ENCODE data around the gene IFNA5.

DNA sequence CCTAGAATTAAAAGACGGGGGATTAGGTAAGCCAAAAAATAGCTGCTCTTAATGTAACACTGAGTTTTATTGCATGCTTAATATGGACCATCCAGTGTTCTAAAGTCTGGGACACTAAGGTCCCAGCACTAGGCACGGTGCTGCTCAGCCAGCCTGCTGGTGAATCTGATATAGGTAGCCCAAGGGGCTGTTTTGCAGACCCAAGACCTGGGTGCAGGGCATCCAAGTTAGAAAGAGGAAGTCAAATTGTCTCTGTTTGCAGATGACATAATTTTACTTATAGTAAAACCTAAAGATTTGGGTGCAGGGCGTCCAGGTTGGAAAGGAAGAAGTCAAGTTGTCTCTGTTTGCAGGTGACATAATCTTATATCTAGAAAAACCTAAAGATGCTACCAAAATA lies 17.8 kb downstream of the IFNA5 start:
- TF ChIP-seq, protein P1, sequence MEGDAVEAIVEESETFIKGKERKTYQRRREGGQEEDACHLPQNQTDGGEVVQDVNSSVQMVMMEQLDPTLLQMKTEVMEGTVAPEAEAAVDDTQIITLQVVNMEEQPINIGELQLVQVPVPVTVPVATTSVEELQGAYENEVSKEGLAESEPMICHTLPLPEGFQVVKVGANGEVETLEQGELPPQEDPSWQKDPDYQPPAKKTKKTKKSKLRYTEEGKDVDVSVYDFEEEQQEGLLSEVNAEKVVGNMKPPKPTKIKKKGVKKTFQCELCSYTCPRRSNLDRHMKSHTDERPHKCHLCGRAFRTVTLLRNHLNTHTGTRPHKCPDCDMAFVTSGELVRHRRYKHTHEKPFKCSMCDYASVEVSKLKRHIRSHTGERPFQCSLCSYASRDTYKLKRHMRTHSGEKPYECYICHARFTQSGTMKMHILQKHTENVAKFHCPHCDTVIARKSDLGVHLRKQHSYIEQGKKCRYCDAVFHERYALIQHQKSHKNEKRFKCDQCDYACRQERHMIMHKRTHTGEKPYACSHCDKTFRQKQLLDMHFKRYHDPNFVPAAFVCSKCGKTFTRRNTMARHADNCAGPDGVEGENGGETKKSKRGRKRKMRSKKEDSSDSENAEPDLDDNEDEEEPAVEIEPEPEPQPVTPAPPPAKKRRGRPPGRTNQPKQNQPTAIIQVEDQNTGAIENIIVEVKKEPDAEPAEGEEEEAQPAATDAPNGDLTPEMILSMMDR (IDR thresholded peaks at IDR 0.05; ENCODE audit: low read length): no peak
- no peak for TF ChIP-seq EZH2 (optimal IDR thresholded peaks at IDR 0.05; ENCODE audit: low read depth, low read length)
- TF ChIP-seq EZH2phosphoT487 (IDR thresholded peaks at IDR 0.05; ENCODE audit: low read length): no peak
